Esophagus muscularis mucosa (tissue), 3 donors: ENCODE results near the gene ANO10.

Source experiments
- CTCF ChIP-seq, 3 experiments: fragments of 200-600 bp in 2 of 3; fragments of 450-650 bp in 1 of 3; sonication (generic) in 2 of 3; IDR thresholded peaks; one replicate each; pipeline ENCODE4 v1.5.1; 2017 to 2019; ENCODE audit warnings: antibody characterized with exemption in 3 of 3, mild to moderate bottlenecking in 2 of 3, moderate library complexity in 1 of 3
- POLR2A ChIP-seq: fragments of 450-650 bp; IDR thresholded peaks from one replicate; pipeline ENCODE4 v1.6.1; 2017; ENCODE audit warnings: antibody characterized with exemption, moderate library complexity, mild to moderate bottlenecking, low read depth

GRCh38 chr3:43506644-43507043 is 115.2 kb downstream of the ANO10 start:
- TF ChIP-seq CTCF (IDR thresholded peaks at IDR 0.05) (no peak), POLR2A (no peak)
